Measurements from ENCODE around the gene FRMD4A.
A peak's percentile ranks its signal among the peaks of the same experiment; 100 is the strongest.

GRCh38 chr10:13873196-13873595 lies 457.5 kb downstream of the FRMD4A start:
- TF ChIP-seq, protein P1, sequence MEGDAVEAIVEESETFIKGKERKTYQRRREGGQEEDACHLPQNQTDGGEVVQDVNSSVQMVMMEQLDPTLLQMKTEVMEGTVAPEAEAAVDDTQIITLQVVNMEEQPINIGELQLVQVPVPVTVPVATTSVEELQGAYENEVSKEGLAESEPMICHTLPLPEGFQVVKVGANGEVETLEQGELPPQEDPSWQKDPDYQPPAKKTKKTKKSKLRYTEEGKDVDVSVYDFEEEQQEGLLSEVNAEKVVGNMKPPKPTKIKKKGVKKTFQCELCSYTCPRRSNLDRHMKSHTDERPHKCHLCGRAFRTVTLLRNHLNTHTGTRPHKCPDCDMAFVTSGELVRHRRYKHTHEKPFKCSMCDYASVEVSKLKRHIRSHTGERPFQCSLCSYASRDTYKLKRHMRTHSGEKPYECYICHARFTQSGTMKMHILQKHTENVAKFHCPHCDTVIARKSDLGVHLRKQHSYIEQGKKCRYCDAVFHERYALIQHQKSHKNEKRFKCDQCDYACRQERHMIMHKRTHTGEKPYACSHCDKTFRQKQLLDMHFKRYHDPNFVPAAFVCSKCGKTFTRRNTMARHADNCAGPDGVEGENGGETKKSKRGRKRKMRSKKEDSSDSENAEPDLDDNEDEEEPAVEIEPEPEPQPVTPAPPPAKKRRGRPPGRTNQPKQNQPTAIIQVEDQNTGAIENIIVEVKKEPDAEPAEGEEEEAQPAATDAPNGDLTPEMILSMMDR (IDR thresholded peaks at IDR 0.05; ENCODE audit: insufficient read depth, low read length): no peak
- TF ChIP-seq GABPA (IDR thresholded peaks at IDR 0.05; ENCODE audit: low read depth) (no peak), POLR2AphosphoS5 (IDR thresholded peaks at IDR 0.05; ENCODE audit: low read depth) (no peak), SPI1 (IDR thresholded peaks at IDR 0.05; ENCODE audit: borderline replicate concordance, low read depth) (peak; percentile 79)
- TF ChIP-seq, protein P2, sequence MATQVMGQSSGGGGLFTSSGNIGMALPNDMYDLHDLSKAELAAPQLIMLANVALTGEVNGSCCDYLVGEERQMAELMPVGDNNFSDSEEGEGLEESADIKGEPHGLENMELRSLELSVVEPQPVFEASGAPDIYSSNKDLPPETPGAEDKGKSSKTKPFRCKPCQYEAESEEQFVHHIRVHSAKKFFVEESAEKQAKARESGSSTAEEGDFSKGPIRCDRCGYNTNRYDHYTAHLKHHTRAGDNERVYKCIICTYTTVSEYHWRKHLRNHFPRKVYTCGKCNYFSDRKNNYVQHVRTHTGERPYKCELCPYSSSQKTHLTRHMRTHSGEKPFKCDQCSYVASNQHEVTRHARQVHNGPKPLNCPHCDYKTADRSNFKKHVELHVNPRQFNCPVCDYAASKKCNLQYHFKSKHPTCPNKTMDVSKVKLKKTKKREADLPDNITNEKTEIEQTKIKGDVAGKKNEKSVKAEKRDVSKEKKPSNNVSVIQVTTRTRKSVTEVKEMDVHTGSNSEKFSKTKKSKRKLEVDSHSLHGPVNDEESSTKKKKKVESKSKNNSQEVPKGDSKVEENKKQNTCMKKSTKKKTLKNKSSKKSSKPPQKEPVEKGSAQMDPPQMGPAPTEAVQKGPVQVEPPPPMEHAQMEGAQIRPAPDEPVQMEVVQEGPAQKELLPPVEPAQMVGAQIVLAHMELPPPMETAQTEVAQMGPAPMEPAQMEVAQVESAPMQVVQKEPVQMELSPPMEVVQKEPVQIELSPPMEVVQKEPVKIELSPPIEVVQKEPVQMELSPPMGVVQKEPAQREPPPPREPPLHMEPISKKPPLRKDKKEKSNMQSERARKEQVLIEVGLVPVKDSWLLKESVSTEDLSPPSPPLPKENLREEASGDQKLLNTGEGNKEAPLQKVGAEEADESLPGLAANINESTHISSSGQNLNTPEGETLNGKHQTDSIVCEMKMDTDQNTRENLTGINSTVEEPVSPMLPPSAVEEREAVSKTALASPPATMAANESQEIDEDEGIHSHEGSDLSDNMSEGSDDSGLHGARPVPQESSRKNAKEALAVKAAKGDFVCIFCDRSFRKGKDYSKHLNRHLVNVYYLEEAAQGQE (IDR thresholded peaks at IDR 0.05; ENCODE audit: insufficient replicate concordance, low read depth): no peak

Measured in HL-60 (cell line).